ENCODE data around the gene UBE2K.
"Not testable (repeated sequence)": the region's sequence is repeated elsewhere in the genome, so short reads cannot be mapped to it uniquely, and the experiment has no call there.

Gene UBE2K

GRCh38 chr4:39697740-39698423 is at the start of gene UBE2K:
Gene UBE2K (plus strand): TSS chr4:39698136. CDS start chr4:39698328, 192 bp downstream.
- Mint-ChIP-seq H3K27me3 (no peaks in the 10 kb centered on the region), H3K36me3 (no peaks in the 10 kb centered on the region), H3K27ac (peak within 1 kb of the TSS; percentile 99), H3K4me3 (peak within 1 kb of the TSS; percentile 98), H3K4me1 (ENCODE audit: low read depth) (peaks cover 42% of the 10 kb centered on the region), H3K9me3 (ENCODE audit: low read depth) (no peaks in the 10 kb centered on the region)

- no peak overlapping the region for H3K4me3 Mint-ChIP-seq
- H3K27ac Mint-ChIP-seq, result no peak overlapping the region
- H3K9me3 Mint-ChIP-seq (ENCODE audit: low read depth), result no peaks in the 10 kb centered on the region
- H3K27me3 Mint-ChIP-seq, result no peaks in the 10 kb centered on the region
- no peaks in the 10 kb centered on the region for H3K4me1 Mint-ChIP-seq (ENCODE audit: low read depth)
- no peaks in the 10 kb centered on the region for H3K36me3 Mint-ChIP-seq
Observed at GRCh38 chr4:39648213-39648612, 49.7 kb upstream of the UBE2K start.

- Mint-ChIP-seq H3K9me3 (ENCODE audit: low read depth) (no peaks in the 10 kb centered on the region), H3K36me3 (no peaks in the 10 kb centered on the region), H3K4me1 (ENCODE audit: low read depth) (no peaks in the 10 kb centered on the region), H3K4me3 (no peak overlapping the region), H3K27ac (no peak overlapping the region), H3K27me3 (no peaks in the 10 kb centered on the region)
Observed at GRCh38 chr4:39648827-39649558, 48.9 kb upstream of the UBE2K start.

- Mint-ChIP-seq H3K36me3 (no peaks in the 10 kb centered on the region), H3K27me3 (no peaks in the 10 kb centered on the region), H3K4me1 (ENCODE audit: low read depth) (no peaks in the 10 kb centered on the region), H3K9me3 (ENCODE audit: low read depth) (no peaks in the 10 kb centered on the region), H3K27ac (no peak overlapping the region), H3K4me3 (no peak overlapping the region)
Observed at GRCh38 chr4:39649639-39650265, 48.2 kb upstream of the UBE2K start.

GRCh38 chr4:39651586-39651985 is 46.4 kb upstream of the UBE2K start:
- not testable (repeated sequence) for H3K27me3 Mint-ChIP-seq; H3K36me3 Mint-ChIP-seq; H3K4me1 Mint-ChIP-seq (ENCODE audit: low read depth); H3K27ac Mint-ChIP-seq; H3K4me3 Mint-ChIP-seq; H3K9me3 Mint-ChIP-seq (ENCODE audit: low read depth)

- Mint-ChIP-seq H3K27ac (no peak overlapping the region), H3K27me3 (no peaks in the 10 kb centered on the region), H3K36me3 (no peaks in the 10 kb centered on the region), H3K4me3 (no peak overlapping the region), H3K4me1 (ENCODE audit: low read depth) (no peaks in the 10 kb centered on the region), H3K9me3 (ENCODE audit: low read depth) (no peaks in the 10 kb centered on the region)
Observed at GRCh38 chr4:39655211-39655610, 42.7 kb upstream of the UBE2K start.

- Mint-ChIP-seq H3K36me3 (no peaks in the 10 kb centered on the region), H3K4me3 (no peak overlapping the region), H3K9me3 (ENCODE audit: low read depth) (no peaks in the 10 kb centered on the region), H3K4me1 (ENCODE audit: low read depth) (no peaks in the 10 kb centered on the region), H3K27me3 (no peaks in the 10 kb centered on the region), H3K27ac (no peak overlapping the region)
Observed at GRCh38 chr4:39655876-39656275, 42.1 kb upstream of the UBE2K start.

GRCh38 chr4:39656638-39657037 is 41.3 kb upstream of the UBE2K start:
- H3K9me3 Mint-ChIP-seq (ENCODE audit: low read depth), result not testable (repeated sequence)

GRCh38 chr4:39657465-39657864 is 40.5 kb upstream of the UBE2K start:
- Mint-ChIP-seq H3K36me3 (no peaks in the 10 kb centered on the region), H3K4me1 (ENCODE audit: low read depth) (no peaks in the 10 kb centered on the region), H3K27me3 (no peaks in the 10 kb centered on the region), H3K9me3 (ENCODE audit: low read depth) (no peaks in the 10 kb centered on the region), H3K4me3 (no peak overlapping the region), H3K27ac (no peak overlapping the region)

More at GRCh38 chr4:39656638-39657037, 41.3 kb upstream of the UBE2K start:
- not testable (repeated sequence) for H3K4me1 Mint-ChIP-seq (ENCODE audit: low read depth); H3K36me3 Mint-ChIP-seq; H3K27ac Mint-ChIP-seq; H3K4me3 Mint-ChIP-seq; H3K27me3 Mint-ChIP-seq

- Mint-ChIP-seq H3K4me3 (no peak overlapping the region), H3K9me3 (ENCODE audit: low read depth) (no peaks in the 10 kb centered on the region), H3K4me1 (ENCODE audit: low read depth) (no peaks in the 10 kb centered on the region)
Observed at GRCh38 chr4:39658756-39659155, 39.2 kb upstream of the UBE2K start.

GRCh38 chr4:39660045-39660444 is 37.9 kb upstream of the UBE2K start:
- Mint-ChIP-seq H3K9me3 (ENCODE audit: low read depth) (no peaks in the 10 kb centered on the region), H3K36me3 (no peaks in the 10 kb centered on the region), H3K4me3 (no peak overlapping the region), H3K4me1 (ENCODE audit: low read depth) (no peaks in the 10 kb centered on the region), H3K27me3 (no peaks in the 10 kb centered on the region), H3K27ac (no peak overlapping the region)

More at GRCh38 chr4:39658756-39659155, 39.2 kb upstream of the UBE2K start:
- Mint-ChIP-seq H3K27ac (no peak overlapping the region), H3K36me3 (no peaks in the 10 kb centered on the region), H3K27me3 (no peaks in the 10 kb centered on the region)

GRCh38 chr4:39660757-39661156 is 37.2 kb upstream of the UBE2K start:
- no peaks in the 10 kb centered on the region for H3K9me3 Mint-ChIP-seq (ENCODE audit: low read depth)
- H3K4me1 Mint-ChIP-seq (ENCODE audit: low read depth), result no peaks in the 10 kb centered on the region
- H3K27me3 Mint-ChIP-seq, result no peaks in the 10 kb centered on the region
- H3K4me3 Mint-ChIP-seq, result no peak overlapping the region
- no peak overlapping the region for H3K27ac Mint-ChIP-seq
- no peaks in the 10 kb centered on the region for H3K36me3 Mint-ChIP-seq

GRCh38 chr4:39662683-39663082 is 35.3 kb upstream of the UBE2K start:
- H3K27me3 Mint-ChIP-seq, result no peaks in the 10 kb centered on the region
- H3K36me3 Mint-ChIP-seq, result no peaks in the 10 kb centered on the region
- H3K4me3 Mint-ChIP-seq, result no peak overlapping the region
- no peaks in the 10 kb centered on the region for H3K4me1 Mint-ChIP-seq (ENCODE audit: low read depth)
- H3K27ac Mint-ChIP-seq, result no peak overlapping the region
- no peaks in the 10 kb centered on the region for H3K9me3 Mint-ChIP-seq (ENCODE audit: low read depth)

GRCh38 chr4:39664828-39665731 is 32.9 kb upstream of the UBE2K start:
- Mint-ChIP-seq H3K27ac (no peak overlapping the region), H3K4me1 (ENCODE audit: low read depth) (no peaks in the 10 kb centered on the region), H3K4me3 (no peak overlapping the region), H3K27me3 (no peaks in the 10 kb centered on the region), H3K36me3 (no peaks in the 10 kb centered on the region), H3K9me3 (ENCODE audit: low read depth) (no peaks in the 10 kb centered on the region)

- no peaks in the 10 kb centered on the region for H3K36me3 Mint-ChIP-seq
- H3K4me3 Mint-ChIP-seq, result no peak overlapping the region
- no peaks in the 10 kb centered on the region for H3K4me1 Mint-ChIP-seq (ENCODE audit: low read depth)
- no peaks in the 10 kb centered on the region for H3K9me3 Mint-ChIP-seq (ENCODE audit: low read depth)
- no peaks in the 10 kb centered on the region for H3K27me3 Mint-ChIP-seq
- no peak overlapping the region for H3K27ac Mint-ChIP-seq
Observed at GRCh38 chr4:39667706-39668105, 30.2 kb upstream of the UBE2K start.

All from activated naive CD8-positive, alpha-beta T cell (primary cell).